MCF 10A (cell line): ENCODE data around the gene RNU1-3. TPM values are rescaled to one million over a fixed set of nuclear protein-coding genes. Genes with fewer than 3 reads are reported as not detected.
A peak's percentile ranks its signal among the peaks of the same experiment; 100 is the strongest.
"Not testable (repeated sequence)": the region's sequence is repeated elsewhere in the genome, so short reads cannot be mapped to it uniquely, and the experiment has no call there.

ENCODE experiments used
- BruUV-seq: library from RNA; stranded (reverse); fragments of 400-500 nt; replicated peaks from 2 replicates; lab custom pipeline; 2021; lab: Mats Ljungman, UMichigan
- CTCF ChIA-PET: fragments of 300-600 bp; sonication (Branson Sonifier 250); formaldehyde crosslinking; extraction: SDS; loops from one replicate; lab custom pipeline; 2021; ENCODE audit warnings: antibody characterized with exemption, inconsistent platforms; lab: Yijun Ruan, JAX
- POLR2A ChIA-PET: fragments of 300-600, 350-650 bp; sonication (Branson Sonifier 250); formaldehyde crosslinking; extraction: SDS; loops from one replicate; lab custom pipeline; 2020; ENCODE audit warnings: antibody characterized with exemption, inconsistent platforms; lab: Yijun Ruan, JAX
- DNase-seq: peaks from one replicate; pipeline ENCODE4 v3.0.0-alpha.2; 2018; ENCODE audit not compliant: unreplicated experiment
- H3K27ac Mint-ChIP-seq: one replicate; pipeline ENCODE4 v1.8.0; 2022; ENCODE audit warnings: mild to moderate bottlenecking, low read depth, mixed read lengths; ENCODE audit not compliant: unreplicated experiment
- H3K27me3 Mint-ChIP-seq: one replicate; pipeline ENCODE4 v1.8.0; 2022; ENCODE audit warnings: mixed read lengths; ENCODE audit not compliant: insufficient read depth, unreplicated experiment
- H3K36me3 Mint-ChIP-seq: one replicate; pipeline ENCODE4 v1.8.0; 2022; ENCODE audit warnings: mild to moderate bottlenecking, moderate library complexity, mixed read lengths; ENCODE audit not compliant: insufficient read depth, unreplicated experiment
- H3K4me1 Mint-ChIP-seq: one replicate; pipeline ENCODE4 v1.8.0; 2022; ENCODE audit warnings: mixed read lengths; ENCODE audit not compliant: insufficient read depth, unreplicated experiment
- H3K4me3 Mint-ChIP-seq: one replicate; pipeline ENCODE4 v1.8.0; 2022; ENCODE audit warnings: mild to moderate bottlenecking, moderate library complexity, mixed read lengths; ENCODE audit not compliant: unreplicated experiment
- H3K9me3 Mint-ChIP-seq: one replicate; pipeline ENCODE4 v1.8.0; 2022; ENCODE audit warnings: mixed read lengths; ENCODE audit not compliant: unreplicated experiment
- intact Hi-C: fragments of 100-400 bp; cut with micrococcal nuclease; formaldehyde crosslinking; loops from 2 replicates; pipeline ENCODE4 v1.14.1; 2022
- total RNA-seq: library from RNA; stranded (reverse); gene quantifications from 2 replicates; pipeline ENCODE4 v1.2.3, GENCODE V29; 2022
- TF ChIP-seq, protein P1 (sequence below): fragments of 200-600 bp; IDR thresholded peaks from one replicate; pipeline ENCODE4 v1.8.0; 2022; ENCODE audit warnings: antibody characterized with exemption, mild to moderate bottlenecking; ENCODE audit not compliant: unreplicated experiment

Gene RNU1-3
- total RNA-seq, 1 experiment from 2014 or later = 1,606 TPM

DNA sequence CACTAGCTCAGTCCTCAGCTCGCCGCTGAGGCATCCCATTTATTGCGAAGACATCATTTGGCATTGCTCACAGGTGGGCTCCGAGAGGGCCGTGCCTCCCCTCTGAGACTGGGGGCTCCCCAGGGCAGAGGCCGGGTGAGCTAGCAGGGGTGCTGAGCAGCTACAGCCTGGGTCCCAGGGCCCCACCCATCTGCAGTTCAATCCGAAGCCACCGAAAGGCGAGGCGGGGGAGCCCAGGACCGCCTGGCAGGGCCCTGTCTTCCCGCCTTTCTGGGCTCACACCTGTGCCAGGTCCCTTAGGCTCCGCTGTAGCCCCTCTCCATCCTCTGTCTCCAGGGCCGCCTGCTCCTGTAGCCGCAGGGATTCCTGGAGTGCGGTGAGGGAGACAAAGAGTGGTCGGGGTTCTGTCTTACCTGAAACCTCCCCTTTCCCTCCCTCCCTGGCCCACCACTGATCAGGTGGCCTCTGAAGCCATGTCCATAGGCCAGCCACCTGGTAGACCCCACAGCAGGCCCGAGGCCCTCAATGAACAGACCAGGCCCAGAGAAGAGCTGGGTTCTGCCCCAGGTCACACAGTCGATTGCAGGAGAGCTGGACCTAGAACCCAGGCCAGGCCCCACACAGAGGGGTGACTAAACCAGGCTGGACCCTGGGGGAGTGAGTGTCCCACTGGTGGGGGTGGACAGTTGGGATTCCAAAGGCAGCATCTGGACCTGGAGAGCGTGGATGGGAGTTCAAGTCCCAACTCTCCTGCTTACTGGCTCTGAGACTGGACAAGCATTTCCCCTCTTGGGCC is 35.3 kb downstream of the RNU1-3 start:
- DNase-seq = no peak
- intact Hi-C loops = no loop called here
- Mint-ChIP-seq H3K27me3 (no peaks in the 10 kb centered on the region), H3K4me1 (no peaks in the 10 kb centered on the region), H3K9me3 (no peaks in the 10 kb centered on the region), H3K27ac (no peak overlapping the region), H3K36me3 (peaks cover 9% of the 10 kb centered on the region), H3K4me3 (no peak overlapping the region)
- ChIA-PET POLR2A (no interaction called here), CTCF (interaction anchor here (0.6 to 1.1 kb wide), 2 partner anchors 10 to 11 kb away, joined by 3 to 5 read pairs; no protein-coding TSS in a partner anchor)
- BruUV-seq = no TSS peak
- TF ChIP-seq, protein P1, sequence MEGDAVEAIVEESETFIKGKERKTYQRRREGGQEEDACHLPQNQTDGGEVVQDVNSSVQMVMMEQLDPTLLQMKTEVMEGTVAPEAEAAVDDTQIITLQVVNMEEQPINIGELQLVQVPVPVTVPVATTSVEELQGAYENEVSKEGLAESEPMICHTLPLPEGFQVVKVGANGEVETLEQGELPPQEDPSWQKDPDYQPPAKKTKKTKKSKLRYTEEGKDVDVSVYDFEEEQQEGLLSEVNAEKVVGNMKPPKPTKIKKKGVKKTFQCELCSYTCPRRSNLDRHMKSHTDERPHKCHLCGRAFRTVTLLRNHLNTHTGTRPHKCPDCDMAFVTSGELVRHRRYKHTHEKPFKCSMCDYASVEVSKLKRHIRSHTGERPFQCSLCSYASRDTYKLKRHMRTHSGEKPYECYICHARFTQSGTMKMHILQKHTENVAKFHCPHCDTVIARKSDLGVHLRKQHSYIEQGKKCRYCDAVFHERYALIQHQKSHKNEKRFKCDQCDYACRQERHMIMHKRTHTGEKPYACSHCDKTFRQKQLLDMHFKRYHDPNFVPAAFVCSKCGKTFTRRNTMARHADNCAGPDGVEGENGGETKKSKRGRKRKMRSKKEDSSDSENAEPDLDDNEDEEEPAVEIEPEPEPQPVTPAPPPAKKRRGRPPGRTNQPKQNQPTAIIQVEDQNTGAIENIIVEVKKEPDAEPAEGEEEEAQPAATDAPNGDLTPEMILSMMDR = no peak

DNA sequence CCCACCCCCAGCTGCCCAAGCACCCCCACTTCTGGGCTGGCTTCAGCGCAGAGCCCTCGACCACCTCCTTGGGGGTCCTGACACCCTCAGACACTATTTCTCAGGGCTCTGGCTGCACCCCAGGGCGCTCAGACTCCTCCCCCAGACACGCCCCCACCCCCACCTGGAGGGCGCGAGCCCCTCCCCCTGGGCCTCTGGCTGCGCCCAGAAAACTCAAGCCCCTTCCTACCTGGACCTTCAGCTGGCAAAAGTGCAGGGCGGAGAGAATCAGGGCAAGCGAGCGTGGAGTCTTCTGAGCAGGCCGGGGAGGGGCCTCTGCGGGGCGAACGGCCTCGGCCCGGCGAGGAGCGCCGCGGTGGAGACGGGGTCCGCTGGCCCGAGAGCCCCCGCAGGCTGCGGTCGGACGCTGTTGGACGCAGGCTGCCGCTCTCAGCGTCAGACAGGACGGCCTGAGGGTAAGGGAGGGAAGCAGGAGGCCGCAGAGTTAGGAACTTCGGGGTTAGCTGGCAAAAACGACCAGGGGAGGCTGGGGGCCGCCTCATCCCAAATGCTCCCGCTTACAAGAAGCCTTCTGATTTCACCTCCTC is 36.0 kb downstream of the RNU1-3 start:
- Mint-ChIP-seq H3K36me3 (peaks cover 16% of the 10 kb centered on the region), H3K9me3 (no peaks in the 10 kb centered on the region), H3K27ac (no peak overlapping the region), H3K4me3 (no peak overlapping the region), H3K4me1 (no peaks in the 10 kb centered on the region), H3K27me3 (no peaks in the 10 kb centered on the region)
- ChIA-PET CTCF (interaction anchor here (0.9 to 1.1 kb wide), 2 partner anchors 10 to 13 kb away, joined by 3 to 5 read pairs; no protein-coding TSS in a partner anchor), POLR2A (no interaction called here)
- TF ChIP-seq, protein P1 = no peak
- DNase-seq = no peak
- intact Hi-C loops = no loop called here
- BruUV-seq = no TSS peak

- Mint-ChIP-seq H3K36me3 (peaks cover 21% of the 10 kb centered on the region), H3K27ac (peak overlapping the region; percentile 53)
- H3K9me3 Mint-ChIP-seq, H3K27me3 Mint-ChIP-seq, BruUV-seq, DNase-seq, intact Hi-C loops, H3K4me3 Mint-ChIP-seq, H3K4me1 Mint-ChIP-seq, POLR2A ChIA-PET: not testable (repeated sequence)
- CTCF ChIA-PET = interaction anchor here (0.9 to 1.1 kb wide), 2 partner anchors 9 to 13 kb away, joined by 3 to 5 read pairs; no protein-coding TSS in a partner anchor
These were observed 36.7 kb downstream of the RNU1-3 start for GRCh38 chr1:16629916-16630530.

DNA sequence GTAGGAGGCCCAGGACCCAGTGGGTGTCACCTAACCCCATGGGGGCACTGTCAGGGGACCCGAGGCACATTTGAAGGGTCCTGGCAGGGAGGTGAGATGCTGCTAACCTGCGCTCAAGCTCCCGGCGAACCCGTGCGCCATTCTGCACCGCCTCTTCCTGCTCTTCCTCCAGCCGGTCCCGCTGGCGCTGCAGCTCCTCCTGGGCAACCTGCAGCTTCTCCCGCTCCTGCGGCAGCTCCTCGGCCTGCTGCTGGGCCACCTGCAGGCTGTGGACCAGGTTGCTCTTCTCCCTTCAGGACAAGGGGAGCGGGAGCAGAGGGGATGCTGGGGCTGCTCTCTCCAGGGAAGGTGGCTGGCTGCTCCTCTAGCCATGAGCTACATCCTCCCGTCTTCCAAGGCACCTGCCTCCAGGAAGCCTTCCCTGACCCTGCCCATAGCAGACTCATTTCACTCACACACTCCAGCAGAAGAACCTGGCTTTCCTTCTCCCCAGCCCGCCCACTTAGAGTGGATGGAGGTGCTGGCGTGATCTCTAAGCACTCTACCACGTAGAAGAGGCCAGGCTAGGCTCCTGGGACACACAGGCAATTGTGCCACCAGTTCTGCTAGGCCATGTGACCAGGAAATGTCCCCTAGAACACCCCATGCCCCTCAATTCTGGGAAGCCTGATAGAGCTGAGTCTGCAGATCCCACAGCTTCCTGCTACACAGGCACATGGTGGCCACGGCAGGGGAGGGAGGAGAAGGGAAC is 38.2 kb downstream of the RNU1-3 start:
- no TSS peak for BruUV-seq
- no peaks in the 10 kb centered on the region for H3K9me3 Mint-ChIP-seq

DNA sequence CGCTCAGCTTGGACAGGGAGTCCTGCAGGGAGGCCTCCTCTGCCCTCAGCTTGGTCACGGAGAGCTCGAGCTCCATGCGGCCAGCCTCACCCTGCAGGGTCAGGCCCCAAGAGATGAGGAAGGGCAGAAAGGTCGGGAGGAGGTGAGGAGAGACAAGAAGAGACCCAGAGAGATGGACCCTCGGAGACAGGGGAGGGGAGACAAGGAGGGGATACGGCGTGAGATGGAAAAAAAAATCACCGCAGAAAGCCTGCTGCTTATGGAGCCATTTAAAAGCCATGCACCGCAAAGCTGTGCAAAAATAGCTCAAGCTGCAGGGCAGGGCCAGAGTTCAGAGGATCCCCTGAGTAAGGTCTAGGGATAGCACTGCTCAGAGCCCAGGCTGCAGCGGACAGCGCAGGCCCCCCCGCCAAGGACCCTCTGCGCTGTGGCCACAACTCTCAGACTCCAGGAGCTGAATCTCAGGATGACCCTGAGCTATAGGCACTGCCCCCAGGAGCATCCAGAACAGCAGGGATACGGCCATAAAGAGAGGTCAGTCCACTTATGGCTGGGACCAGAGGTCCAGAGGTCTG is 40.3 kb downstream of the RNU1-3 start:
- H3K4me1 Mint-ChIP-seq, DNase-seq, intact Hi-C loops, H3K4me3 Mint-ChIP-seq, H3K9me3 Mint-ChIP-seq, BruUV-seq, H3K27me3 Mint-ChIP-seq: not testable (repeated sequence)
- ChIA-PET CTCF (interaction anchor here (0.8 to 2.2 kb wide), 3 partner anchors 11 to 83 kb away, joined by 3 to 19 read pairs (median 5); no protein-coding TSS in a partner anchor), POLR2A (interaction anchor here (0.6 to 6.0 kb wide), 4 partner anchors 8 to 90 kb away, joined by 4 to 57 read pairs (median 5); partner anchors contain the start of gene NBPF1)
- Mint-ChIP-seq H3K27ac (peak overlapping the region; percentile 12), H3K36me3 (peaks cover 24% of the 10 kb centered on the region)

More for the DNA sequence above, 38.2 kb downstream of the RNU1-3 start:
- CTCF ChIA-PET = interaction anchor here (0.6 to 0.7 kb wide), 2 partner anchors 348 to 738 kb away, joined by 3 to 6 read pairs; no protein-coding TSS in a partner anchor
- Mint-ChIP-seq H3K4me1 (no peaks in the 10 kb centered on the region), H3K4me3 (no peak overlapping the region), H3K36me3 (peaks cover 24% of the 10 kb centered on the region), H3K27me3 (no peaks in the 10 kb centered on the region), H3K27ac (peak overlapping the region; percentile 3)
- no peak for DNase-seq
- POLR2A ChIA-PET = interaction anchor here (0.8 to 0.9 kb wide), 2 partner anchors 9 to 16 kb away, joined by 3 read pairs; no protein-coding TSS in a partner anchor
- intact Hi-C loops = no loop called here
- TF ChIP-seq, protein P1 = no peak
